Raji (cell line): ENCODE measurements around the gene CCDC47.

ENCODE experiments used
- POLR2A ChIP-seq: IDR thresholded peaks from 2 replicates; pipeline ENCODE4 v1.6.1; 2011; ENCODE audit warnings: low read depth, low read length, control low read depth; ENCODE audit not compliant: insufficient read depth

Gene CCDC47

GRCh38 chr17:63762161-63763078 lies 11.0 kb downstream of the CCDC47 start:
- no peak for TF ChIP-seq POLR2A

GRCh38 chr17:63760771-63761539 lies 12.4 kb downstream of the CCDC47 start:
- no peak for TF ChIP-seq POLR2A

GRCh38 chr17:63758428-63758827 lies 15.0 kb downstream of the CCDC47 start:
- TF ChIP-seq POLR2A = no peak

- TF ChIP-seq POLR2A = no peak
Observed at GRCh38 chr17:63754046-63754445, 19.4 kb downstream of the CCDC47 start.

- TF ChIP-seq POLR2A = no peak
Observed at GRCh38 chr17:63753215-63753614, 20.2 kb downstream of the CCDC47 start.

GRCh38 chr17:63752707-63753106 lies 20.7 kb downstream of the CCDC47 start:
- no peak for TF ChIP-seq POLR2A

GRCh38 chr17:63751806-63752205 lies 21.6 kb downstream of the CCDC47 start:
- no peak for TF ChIP-seq POLR2A

GRCh38 chr17:63741408-63742173 lies 31.8 kb downstream of the CCDC47 start, which contains the start of gene STRADA:
Gene STRADA, minus strand, starts transcription at chr17:63741799. Its CDS starts 13,430 bp downstream, at chr17:63728369.
- peak; percentile 96 for TF ChIP-seq POLR2A

GRCh38 chr17:63741143-63741407 lies 32.3 kb downstream of the CCDC47 start:
- TF ChIP-seq POLR2A = no peak

- no peak for TF ChIP-seq POLR2A
Observed at GRCh38 chr17:63740464-63741142, 32.8 kb downstream of the CCDC47 start.

- no peak for TF ChIP-seq POLR2A
Observed at GRCh38 chr17:63735691-63736090, 37.7 kb downstream of the CCDC47 start.

- no peak for TF ChIP-seq POLR2A
Observed at GRCh38 chr17:63722403-63722802, 51.0 kb downstream of the CCDC47 start.

GRCh38 chr17:63718988-63719387 lies 54.4 kb downstream of the CCDC47 start:
- TF ChIP-seq POLR2A = no peak

- TF ChIP-seq POLR2A = no peak
Observed at GRCh38 chr17:63716426-63716825, 57.0 kb downstream of the CCDC47 start.
